Stimulated activated CD8-positive, alpha-beta memory T cell treated with anti-CD3 and anti-CD28 coated beads, Interleukin-7, amount 100 ng/mL, for 4 hours (primary cell): ENCODE measurements around the gene LYRM9.
"Not testable (repeated sequence)": the region's sequence is repeated elsewhere in the genome, so short reads cannot be mapped to it uniquely, and the experiment has no call there.

ENCODE experiments used
- DNase-seq, 2 donors: peaks; one replicate each; pipeline ENCODE4 v3.0.0-alpha.2; 2020; ENCODE audit warnings: low read depth in 2 of 2

Gene LYRM9

DNA sequence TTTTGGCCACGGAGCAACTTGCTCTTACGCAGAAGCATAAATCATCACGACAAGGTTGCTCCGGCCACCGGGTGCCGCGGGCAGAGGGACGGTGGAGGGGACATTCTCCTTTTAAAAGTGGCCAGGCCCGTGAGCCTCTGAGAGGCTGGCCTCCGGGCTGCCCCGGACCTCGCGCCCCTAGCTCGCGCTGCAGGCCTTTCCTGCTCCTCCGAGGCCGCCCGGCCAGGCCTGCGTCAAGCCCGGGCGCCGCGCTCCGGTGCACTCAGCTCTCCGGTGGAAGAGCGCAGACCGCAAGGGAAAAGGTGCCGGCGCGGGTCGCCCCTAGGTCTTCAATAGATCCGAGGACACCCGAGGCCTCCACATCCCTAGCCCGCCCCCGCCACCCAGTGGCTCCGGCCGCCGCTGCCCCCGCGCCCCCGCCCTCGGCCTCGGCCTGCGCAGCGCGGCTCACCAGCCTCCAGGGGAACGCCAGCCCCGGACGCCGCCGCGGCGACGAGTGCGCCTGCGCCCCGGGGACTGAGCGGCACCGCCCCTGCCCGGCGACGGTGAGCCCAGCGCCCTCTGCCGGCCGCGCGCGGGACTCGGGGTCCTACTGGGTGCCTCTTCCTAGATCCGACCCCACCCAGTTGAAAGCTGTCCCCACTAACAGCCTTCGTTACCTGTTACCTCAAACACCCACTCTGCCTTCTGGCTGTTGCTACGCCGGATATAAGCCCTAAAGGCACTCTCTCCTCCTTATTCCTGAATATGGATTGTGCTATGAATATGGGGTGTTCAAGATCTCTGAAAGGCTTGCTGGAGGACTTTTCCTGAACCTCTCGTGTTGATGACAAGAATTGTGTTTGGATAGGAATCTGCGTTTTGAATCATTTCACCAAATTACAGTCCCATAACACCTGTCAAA, at the start of gene LYRM9:
LYRM9 (minus strand) TSS at position 500 of the 904 bp plus-strand sequence. CDS start 10,671 bp downstream, outside the sequence.
- DNase-seq = peak; percentile 75 to 87

DNA sequence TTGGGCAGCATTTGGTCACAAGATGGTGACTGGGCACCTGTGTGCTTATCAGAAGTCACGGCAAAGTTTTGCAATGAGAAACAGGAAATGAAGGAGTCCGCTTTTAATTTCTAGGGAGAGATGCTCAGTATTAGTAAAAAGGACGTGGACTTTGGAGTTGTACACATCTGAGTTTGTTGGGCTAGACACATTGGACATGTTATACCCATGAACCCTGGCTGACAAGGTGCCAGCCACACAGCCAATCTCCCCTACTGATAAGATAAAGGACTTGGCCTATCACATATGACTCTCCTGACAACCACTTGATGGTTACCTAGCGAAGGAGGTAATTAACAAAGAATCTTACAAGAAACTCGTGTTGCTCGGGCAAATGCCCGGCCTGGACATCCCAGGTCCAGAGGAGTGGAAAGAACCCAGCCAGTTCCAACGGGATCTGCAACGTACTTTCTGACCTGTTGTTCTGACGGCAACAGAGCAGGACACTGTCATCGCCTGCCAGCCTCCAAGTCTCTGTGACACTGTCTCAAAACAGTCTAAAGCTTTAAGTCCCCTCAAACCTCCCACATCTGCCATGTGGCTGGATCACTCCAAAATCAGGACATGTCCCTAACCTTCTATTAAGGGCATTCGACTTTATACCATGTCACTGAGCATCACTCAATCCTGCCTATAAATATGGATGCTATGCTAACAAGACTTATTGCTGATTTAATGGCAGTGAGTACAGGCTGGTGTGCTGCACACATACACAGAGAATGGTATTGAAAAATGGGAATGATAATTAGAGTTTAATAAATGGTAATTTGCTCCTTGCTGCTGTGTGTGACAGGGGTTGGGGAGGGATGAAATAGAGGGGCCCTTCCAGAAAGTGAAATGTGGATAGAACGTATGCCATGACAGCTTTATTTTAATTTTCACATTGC, 47.6 kb upstream of the LYRM9 start:
- DNase-seq = no peak

- no peak for DNase-seq
Measured at GRCh38 chr17:27939474-27940465, 46.6 kb upstream of the LYRM9 start.

DNA sequence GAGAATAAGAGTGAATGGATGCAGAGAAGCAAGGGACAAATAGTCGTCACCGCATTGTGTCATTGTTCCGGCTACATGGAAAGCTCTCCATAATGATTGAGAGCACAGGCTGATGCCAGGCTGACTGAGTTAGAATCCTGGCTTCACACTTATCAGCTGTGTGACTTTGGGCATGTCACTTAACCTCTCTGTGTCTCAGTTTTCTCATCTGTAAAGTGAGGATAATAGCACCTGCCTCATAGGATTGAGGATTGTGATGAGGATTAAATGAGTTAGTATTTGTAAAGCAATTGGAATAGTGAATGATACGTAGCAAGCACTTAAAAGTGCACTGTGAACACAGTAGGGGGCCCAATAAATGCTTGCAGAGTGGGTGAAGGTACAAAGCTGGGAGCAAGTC, 45.7 kb upstream of the LYRM9 start:
- no peak for DNase-seq

GRCh38 chr17:27938241-27938640, 45.1 kb upstream of the LYRM9 start:
- DNase-seq = no peak

GRCh38 chr17:27937025-27937546, 43.9 kb upstream of the LYRM9 start:
- no peak for DNase-seq

DNA sequence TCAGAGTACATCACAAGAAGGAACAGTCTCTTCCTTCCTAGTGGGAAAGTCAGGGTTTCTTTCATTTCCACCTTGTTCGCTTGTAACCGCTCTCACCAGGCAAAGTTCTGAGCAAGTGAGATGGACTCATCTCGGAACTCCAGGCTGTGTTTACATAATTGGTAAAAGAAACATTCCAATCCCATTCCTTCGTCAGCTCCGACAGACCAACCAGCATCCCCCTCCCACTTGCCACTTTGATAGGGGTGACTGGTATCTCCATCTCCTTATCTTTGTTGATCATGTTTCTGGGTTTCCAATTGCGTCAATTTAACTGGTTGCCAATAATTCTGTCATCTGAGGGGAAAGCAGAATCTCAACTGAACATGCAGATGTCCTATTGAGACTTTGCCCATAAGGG, 36.8 kb upstream of the LYRM9 start:
- no peak for DNase-seq

DNA sequence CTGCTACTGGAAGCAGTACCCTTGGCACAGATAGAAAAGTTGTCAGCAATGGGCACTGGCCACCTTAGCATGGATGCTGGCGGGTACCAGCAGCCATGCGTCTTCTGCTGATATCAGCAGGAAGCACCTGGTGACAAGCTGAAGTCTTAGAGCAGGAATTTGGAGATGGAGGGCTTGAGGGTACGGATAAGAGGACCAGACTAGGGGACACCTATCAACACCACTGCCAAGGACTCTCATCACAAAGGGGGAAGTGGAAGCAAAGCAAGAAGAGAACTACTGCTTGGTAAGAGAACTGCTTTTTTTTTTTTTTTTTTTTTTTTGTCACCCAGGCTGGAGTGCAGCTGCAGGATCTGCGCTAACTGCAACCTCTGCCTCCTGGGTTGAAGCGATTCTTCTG, 35.4 kb upstream of the LYRM9 start:
- no peak for DNase-seq

DNA sequence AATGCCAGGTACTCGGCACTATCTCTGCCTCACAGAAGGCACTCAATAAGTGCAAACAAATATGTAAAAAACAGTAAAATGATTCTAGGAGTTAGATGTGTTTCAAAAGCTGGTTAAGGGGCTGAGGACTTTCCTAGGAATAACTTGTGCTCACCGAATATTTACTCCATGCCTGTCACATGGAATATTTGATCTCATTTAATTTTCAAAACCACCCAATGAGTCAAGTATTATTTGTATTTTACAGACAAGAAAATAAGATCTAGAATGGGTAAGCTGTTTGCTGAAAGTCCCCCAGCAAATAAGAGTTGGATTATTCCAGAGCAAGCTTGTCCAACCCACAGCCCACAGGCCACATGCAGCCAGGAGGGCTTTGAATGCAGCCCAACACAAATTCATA, 34.6 kb upstream of the LYRM9 start:
- DNase-seq = no peak

- DNase-seq = no peak
Measured at GRCh38 chr17:27921599-27921998, 28.4 kb upstream of the LYRM9 start.

DNA sequence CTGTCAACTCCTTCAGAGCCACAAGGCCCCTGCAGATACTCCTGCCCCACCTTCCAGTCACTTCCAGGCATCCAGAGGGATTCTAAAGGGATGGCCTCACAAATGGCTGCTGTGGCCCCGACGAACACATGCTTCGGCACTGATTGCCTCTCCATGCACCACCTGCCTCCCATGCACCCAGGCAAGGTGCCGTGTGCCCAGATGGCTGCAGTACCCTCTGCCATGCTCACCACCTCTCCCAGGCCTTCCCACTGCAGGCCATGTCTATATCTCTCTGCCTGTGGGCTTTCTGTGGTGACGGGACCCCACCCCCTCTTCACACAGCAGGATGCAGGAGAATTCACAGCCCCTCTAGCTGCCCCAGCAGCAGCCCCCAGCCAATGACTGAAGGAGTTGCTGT, 27.9 kb upstream of the LYRM9 start:
- no peak for DNase-seq

DNA sequence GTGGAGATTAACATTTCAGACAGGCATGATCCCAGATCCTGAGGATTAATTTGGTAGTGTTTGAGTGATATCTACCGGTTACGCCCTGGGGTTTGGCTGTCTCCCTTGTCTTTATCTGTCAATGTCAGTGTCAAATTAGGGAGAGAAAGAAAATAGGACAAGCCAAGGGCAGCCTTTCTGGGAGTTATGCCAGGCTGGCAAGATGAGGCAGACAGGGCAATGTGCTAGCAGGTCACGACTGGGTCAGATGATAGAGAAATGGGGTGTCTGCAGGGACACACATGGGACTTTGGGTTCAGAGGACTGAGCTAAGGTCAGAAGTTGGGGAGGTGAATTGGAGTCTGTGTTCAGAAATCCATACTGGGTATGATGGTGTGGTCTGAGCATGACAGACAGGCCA, 27.4 kb upstream of the LYRM9 start:
- DNase-seq = no peak

DNA sequence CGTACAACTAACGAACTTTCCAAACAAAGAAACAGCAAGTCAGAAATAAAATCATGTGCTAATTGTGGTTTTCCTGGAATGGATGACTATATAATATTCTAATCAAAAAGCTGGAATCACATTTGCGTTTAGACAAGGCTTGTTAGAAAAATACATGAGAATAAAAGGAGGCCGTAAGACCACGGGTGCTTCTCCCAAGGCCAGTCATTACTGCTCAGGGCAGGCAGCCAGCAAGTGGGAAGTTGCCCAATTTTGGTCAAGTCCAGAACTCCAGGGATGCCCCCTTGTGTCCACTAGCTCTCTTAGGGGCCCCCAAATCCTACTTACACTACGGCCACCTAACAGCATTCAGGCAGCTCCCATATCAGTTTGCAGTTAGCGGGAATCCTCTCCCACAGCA, 25.9 kb upstream of the LYRM9 start:
- no peak for DNase-seq

GRCh38 chr17:27918498-27918897, 25.3 kb upstream of the LYRM9 start:
- no peak for DNase-seq

DNA sequence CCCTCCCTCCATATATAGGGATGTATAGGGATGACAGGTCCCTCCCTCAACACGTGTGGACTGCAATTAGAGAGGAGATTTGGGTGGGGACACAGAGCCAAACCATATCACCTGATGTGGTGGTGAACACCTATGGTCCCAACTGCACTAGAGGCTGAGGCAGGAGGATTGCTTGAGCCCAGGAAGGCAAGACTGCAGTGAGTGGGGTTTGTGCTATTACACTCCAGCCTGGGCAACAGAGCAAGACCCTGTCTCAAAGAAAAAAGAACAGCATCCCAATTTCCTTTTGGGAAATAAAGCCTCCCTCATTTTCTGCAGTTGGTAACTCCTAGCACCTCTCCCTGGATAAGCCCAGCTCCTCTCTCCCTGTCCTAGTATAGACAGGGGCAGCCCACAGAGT, 23.8 kb upstream of the LYRM9 start:
- DNase-seq = no peak

DNA sequence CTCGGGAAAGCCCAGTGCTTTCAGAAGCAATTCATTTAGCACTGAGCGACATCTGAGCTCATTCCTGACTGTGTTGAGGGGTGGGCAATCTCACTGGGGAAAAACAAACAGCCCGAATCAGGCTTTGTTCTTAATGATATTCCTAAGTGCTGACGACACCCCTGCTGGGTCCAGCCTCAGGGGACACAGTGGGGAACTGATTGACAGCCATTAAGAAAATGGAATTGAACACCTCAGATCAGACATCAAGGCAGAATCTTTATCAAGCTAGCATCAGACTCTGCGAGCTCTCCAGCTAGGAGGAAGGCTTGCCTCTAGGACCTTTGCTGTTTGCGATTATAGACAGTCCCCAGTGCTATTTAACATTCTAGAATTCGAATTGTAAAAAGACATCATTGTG, 22.5 kb upstream of the LYRM9 start:
- DNase-seq = no peak

- no peak for DNase-seq
Measured at GRCh38 chr17:27914382-27914781, 21.2 kb upstream of the LYRM9 start.

- no peak for DNase-seq
Measured at GRCh38 chr17:27912964-27913363, 19.8 kb upstream of the LYRM9 start.

DNA sequence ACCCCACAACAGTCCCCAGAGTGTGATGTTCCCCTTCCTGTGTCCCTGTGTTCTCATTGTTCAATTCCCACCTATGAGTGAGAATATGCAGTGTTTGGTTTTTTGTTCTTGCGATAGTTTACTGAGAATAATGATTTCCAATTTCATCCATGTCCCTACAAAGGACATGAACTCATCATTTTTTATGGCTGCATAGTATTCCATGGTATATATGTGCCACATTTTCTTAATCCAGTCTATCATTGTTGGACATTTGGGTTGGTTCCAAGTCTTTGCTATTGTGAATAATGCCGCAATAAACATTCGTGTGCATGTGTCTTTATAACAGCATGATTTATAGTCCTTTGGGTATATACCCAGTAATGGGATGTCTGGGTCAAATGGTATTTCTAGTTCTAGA, 19.1 kb upstream of the LYRM9 start:
- not testable (repeated sequence) for DNase-seq

DNA sequence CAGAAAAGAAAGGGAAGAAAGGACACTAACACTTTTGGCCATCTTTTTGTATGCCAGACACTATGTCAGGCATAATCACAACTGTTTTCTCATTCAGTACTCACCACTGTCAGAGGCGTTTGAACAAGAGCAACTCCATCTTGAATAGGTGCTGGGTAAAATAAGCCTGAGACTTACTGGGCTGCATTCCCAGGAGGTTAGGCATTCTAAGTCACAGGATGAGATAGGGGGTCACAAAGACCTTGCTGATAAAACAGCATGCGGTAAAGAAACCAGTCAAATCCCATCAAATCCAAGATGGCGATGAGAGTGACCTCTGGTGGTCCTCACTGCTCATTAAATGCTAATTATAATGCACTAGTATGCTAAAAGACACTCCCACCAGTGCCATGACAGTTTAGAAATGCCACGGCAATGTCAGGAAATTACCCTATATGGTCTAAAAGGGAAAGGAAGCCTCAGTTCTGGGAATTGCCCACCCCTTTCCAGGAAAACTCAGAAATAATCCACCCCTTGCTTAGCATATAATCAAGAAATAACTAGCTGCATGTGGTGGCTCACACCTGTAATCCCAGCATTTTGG, 14.9 kb upstream of the LYRM9 start:
- no peak for DNase-seq

- no peak for DNase-seq
Measured at GRCh38 chr17:27906623-27907022, 13.5 kb upstream of the LYRM9 start.
